Liver (tissue), 9 donors: ENCODE results near the gene AGPAT2. TPM values are rescaled to one million over a fixed set of nuclear protein-coding genes. Genes with fewer than 3 reads are reported as not detected.

Source experiments
- DNase-seq: peaks from one replicate; pipeline ENCODE4 v3.0.0-alpha.2; 2017; ENCODE audit warnings: low spot score
- H3K27ac ChIP-seq, 2 donors: one replicate each; pipeline ENCODE4 v1.7.0; 2013; ENCODE audit warnings: inconsistent platforms in 2 of 2, low read length in 2 of 2, control low read depth in 1 of 2, low read depth in 1 of 2, mild to moderate bottlenecking in 1 of 2
- H3K27me3 ChIP-seq, 4 donors: one replicate each; pipeline versions ENCODE4 v1.6.1 to v1.7.0; 2013; ENCODE audit warnings: low read length in 3 of 4, inconsistent platforms in 1 of 4, mild to moderate bottlenecking in 1 of 4, moderate library complexity in 1 of 4; ENCODE audit not compliant: control insufficient read depth in 4 of 4, insufficient read depth in 4 of 4
- H3K36me3 ChIP-seq, 4 donors: one replicate each; pipeline versions ENCODE4 v1.6.1 to v1.7.0; 2013; ENCODE audit warnings: low read length in 3 of 4, mild to moderate bottlenecking in 3 of 4, low read depth in 1 of 4, moderate library complexity in 1 of 4; ENCODE audit not compliant: control insufficient read depth in 4 of 4, insufficient read depth in 3 of 4
- H3K4me1 ChIP-seq, 4 donors: one replicate each; pipeline versions ENCODE4 v1.6.1 to v1.7.0; 2013; ENCODE audit warnings: low read length in 3 of 4, mild to moderate bottlenecking in 3 of 4, moderate library complexity in 1 of 4; ENCODE audit not compliant: control insufficient read depth in 4 of 4, insufficient read depth in 4 of 4
- H3K4me3 ChIP-seq, 3 donors: one replicate each; pipeline versions ENCODE4 v1.6.1 to v1.7.0; 2013; ENCODE audit warnings: low read length in 3 of 3, control low read depth in 1 of 3, low read depth in 1 of 3, mild to moderate bottlenecking in 1 of 3
- H3K9ac ChIP-seq, 2 donors: one replicate each; pipeline ENCODE4 v1.7.0; 2013; ENCODE audit warnings: low read length in 2 of 2, mild to moderate bottlenecking in 2 of 2, moderate library complexity in 2 of 2, control low read depth in 1 of 2, low read depth in 1 of 2
- H3K9me3 ChIP-seq, 4 donors: one replicate each; pipeline versions ENCODE4 v1.6.1 to v1.7.0; 2013; ENCODE audit warnings: low read length in 3 of 4; ENCODE audit not compliant: control insufficient read depth in 4 of 4
- ATF3 ChIP-seq: IDR thresholded peaks from 2 replicates; pipeline ENCODE4 v1.6.1; 2016; ENCODE audit warnings: antibody characterized with exemption
- CTCF ChIP-seq: fragments of 150-350 bp; IDR thresholded peaks from 2 replicates; pipeline ENCODE4 v1.5.1; 2017; ENCODE audit warnings: improper control_type of control experiment, low read depth, low read length; ENCODE audit not compliant: missing input control
- EGR1 ChIP-seq, 2 donors: IDR thresholded peaks; 2 replicates each; pipeline ENCODE4 v1.6.1; 2016 to 2018; ENCODE audit warnings: antibody characterized with exemption in 2 of 2, low read depth in 2 of 2
- FOXA1 ChIP-seq: IDR thresholded peaks from 2 replicates; pipeline ENCODE4 v1.6.1; 2016; ENCODE audit warnings: antibody characterized with exemption
- FOXA2 ChIP-seq: IDR thresholded peaks from 2 replicates; pipeline ENCODE4 v1.6.1; 2016; ENCODE audit warnings: antibody characterized with exemption
- GABPA ChIP-seq, 2 donors: IDR thresholded peaks in 1 of 2; conservative IDR thresholded peaks in 1 of 2; 2 replicates each; pipeline ENCODE4 v1.6.1; 2016; ENCODE audit warnings: antibody characterized with exemption in 2 of 2, mild to moderate bottlenecking in 1 of 2, moderate library complexity in 1 of 2
- HNF4A ChIP-seq, 2 donors: conservative IDR thresholded peaks; 2 replicates each; pipeline ENCODE4 v1.6.1; 2016; ENCODE audit warnings: antibody characterized with exemption in 2 of 2, mild to moderate bottlenecking in 2 of 2
- HNF4G ChIP-seq: IDR thresholded peaks from 2 replicates; pipeline ENCODE4 v1.6.1; 2016; ENCODE audit warnings: antibody characterized with exemption
- JUND ChIP-seq, 2 donors: IDR thresholded peaks; 2 replicates each; pipeline ENCODE4 v1.6.1; 2016; ENCODE audit warnings: antibody characterized with exemption in 2 of 2
- MAX ChIP-seq: IDR thresholded peaks from 2 replicates; pipeline ENCODE4 v1.6.1; 2016; ENCODE audit warnings: antibody characterized with exemption
- NR2F2 ChIP-seq: IDR thresholded peaks from 2 replicates; pipeline ENCODE4 v1.6.1; 2016; ENCODE audit warnings: antibody characterized with exemption
- RAD21 ChIP-seq, 2 donors: IDR thresholded peaks; 2 replicates each; pipeline ENCODE4 v1.6.1; 2016; ENCODE audit warnings: antibody characterized with exemption in 2 of 2, mild to moderate bottlenecking in 2 of 2
- REST ChIP-seq: IDR thresholded peaks from 2 replicates; pipeline ENCODE4 v1.6.1; 2016; ENCODE audit warnings: antibody characterized with exemption, mild to moderate bottlenecking
- RXRA ChIP-seq, 2 donors: IDR thresholded peaks; 2 replicates each; pipeline ENCODE4 v1.6.1; 2017 to 2018; ENCODE audit warnings: antibody characterized with exemption in 2 of 2, mild to moderate bottlenecking in 1 of 2
- SP1 ChIP-seq: IDR thresholded peaks from 2 replicates; pipeline ENCODE4 v1.6.1; 2018; ENCODE audit warnings: antibody characterized with exemption, mild to moderate bottlenecking
- TAF1 ChIP-seq: conservative IDR thresholded peaks from 2 replicates; pipeline ENCODE4 v1.6.1; 2016; ENCODE audit warnings: antibody characterized with exemption, mild to moderate bottlenecking
- YY1 ChIP-seq: IDR thresholded peaks from 2 replicates; pipeline ENCODE4 v1.6.1; 2016; ENCODE audit warnings: antibody characterized with exemption, mild to moderate bottlenecking
- ZBTB33 ChIP-seq: IDR thresholded peaks from 2 replicates; pipeline ENCODE4 v1.6.1; 2016; ENCODE audit warnings: antibody characterized with exemption
- WGBS: extraction: QIAGEN DNeasy Blood & Tissue Kit; methylation state at CpG from one replicate; pipeline ENCODE4 v1.1.7; 2013; 5-methylcytosine and 5-hydroxymethylcytosine counted together
- polyA plus RNA-seq, 2 donors: library from polyadenylated mRNA; stranded (reverse) in 1 of 2; unstranded in 1 of 2; fragments of 200-250 nt in 1 of 2; fragments of >200 nt in 1 of 2; fragmentation: Nextera tagmentation in 1 of 2; extraction: Ambion mirVana in 1 of 2; gene quantifications; one replicate each; pipeline versions ENCODE4 v1.2.1 to v1.2.3, GENCODE V29; 2013 to 2015
- total RNA-seq, 2 donors: library from RNA; depleted of rRNA; stranded (reverse); fragments of >200 nt; gene quantifications; one replicate each; pipeline ENCODE4 v1.2.3, GENCODE V29; 2014
- donor health status: healthy.
- donor health status: healthy.
- donor health status: healthy.
- donor health status: healthy.
- donor health status: healthy.

Gene AGPAT2
- total and polyA plus RNA-seq, 4 donors = 75.1 to 222 (median 212) TPM

GRCh38 chr9:136728080-136728547 is 40.9 kb upstream of the AGPAT2 start:
- peak overlapping the region; percentile 70 to 99 (median 77) for H3K4me3 ChIP-seq
- peaks cover 12 to 26% (median 19%) of the 10 kb centered on the region in 4 donors for H3K36me3 ChIP-seq
- no peaks in the 10 kb centered on the region for H3K9me3 ChIP-seq
- no peaks in the 10 kb centered on the region for H3K27me3 ChIP-seq
- peaks cover 0 to 44% (median 33%) of the 10 kb centered on the region in 4 donors for H3K4me1 ChIP-seq
- TF ChIP-seq HNF4A (conservative IDR thresholded peaks at IDR 0.05) (no peak), FOXA1 (no peak), HNF4G (no peak), RAD21 (IDR thresholded peaks at IDR 0.05) (peak in 1 of 2 donors; percentile 49), TAF1 (peak; percentile 96), EGR1 (IDR thresholded peaks at IDR 0.05; ENCODE audit: low read depth in 2 of 2) (no peak), JUND (IDR thresholded peaks at IDR 0.05) (no peak), SP1 (peak; percentile 64), MAX (no peak), YY1 (peak; percentile 62), NR2F2 (no peak), FOXA2 (no peak), RXRA (IDR thresholded peaks at IDR 0.05) (peak in 1 of 2 donors; percentile 13), GABPA (IDR thresholded peaks at IDR 0.05 in 1 of 2, conservative IDR thresholded peaks at IDR 0.05 in 1 of 2) (no peak), ZBTB33 (no peak), ATF3 (no peak), CTCF (peak; percentile 90), REST (peak; percentile 79)
- H3K27ac ChIP-seq = peak overlapping the region; percentile 55 to 85
- peak overlapping the region; percentile 22 to 82 for H3K9ac ChIP-seq
- DNase-seq = peak; percentile 93
- WGBS = under 1% methylated on average over 66 of the region's 66 CpGs
